GM19099 (cell line): ENCODE measurements around the gene ZNF384.
A peak's percentile ranks its signal among the peaks of the same experiment; 100 is the strongest.

Source experiments
- POLR2A ChIP-seq: IDR thresholded peaks from 3 replicates; pipeline ENCODE4 v1.6.1; 2011; ENCODE audit warnings: low read depth; ENCODE audit not compliant: insufficient read length; ENCODE audit errors: extremely low read depth

ZNF384 gene

DNA sequence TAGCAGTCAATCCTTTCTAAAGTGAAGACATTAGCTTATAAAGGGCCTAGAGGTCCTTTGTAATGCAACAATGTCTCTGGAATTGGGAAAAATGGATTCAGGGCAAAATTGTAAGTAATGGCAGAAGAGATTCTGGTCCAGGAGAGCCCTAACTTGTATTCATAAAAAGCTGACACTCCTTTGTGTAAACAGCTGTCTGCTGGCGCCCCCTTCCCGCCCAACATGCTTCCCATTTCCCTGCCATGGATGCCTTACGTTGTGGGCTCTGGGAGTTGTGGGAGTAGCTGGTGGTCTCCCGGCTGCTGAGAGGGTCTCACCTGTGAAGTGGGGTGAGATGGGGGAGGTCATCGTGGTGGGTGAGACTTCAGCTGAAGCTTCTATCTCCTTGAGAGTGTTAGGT is 44.3 kb downstream of the ZNF384 start:
- no peak for TF ChIP-seq POLR2A

- TF ChIP-seq POLR2A: no peak
These were observed 44.9 kb downstream of the ZNF384 start for GRCh38 chr12:6644257-6644596.

GRCh38 chr12:6643569-6644256 is 45.5 kb downstream of the ZNF384 start:
- TF ChIP-seq POLR2A: no peak

DNA sequence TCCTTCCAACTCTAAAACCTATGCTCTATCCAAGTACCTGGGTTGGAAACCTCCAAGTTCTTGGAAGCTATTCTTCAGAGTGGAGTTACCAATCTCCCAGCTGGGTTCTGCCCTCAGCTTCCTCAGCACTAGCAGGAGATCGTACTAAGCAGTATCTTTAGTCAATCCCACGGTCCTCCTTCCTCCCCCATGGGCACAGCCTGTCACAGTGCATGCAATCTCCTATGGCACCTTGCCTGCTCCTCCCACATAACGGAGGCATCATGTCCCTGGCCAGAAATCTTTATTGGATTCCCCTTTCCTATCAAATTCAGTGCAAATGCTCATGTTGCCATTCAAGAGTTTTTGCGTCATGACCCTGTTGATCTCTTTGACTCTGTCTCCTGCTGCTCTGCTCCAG is 48.0 kb downstream of the ZNF384 start:
- TF ChIP-seq POLR2A: no peak

- no peak for TF ChIP-seq POLR2A
These were observed 48.7 kb downstream of the ZNF384 start for GRCh38 chr12:6640497-6640896.

DNA sequence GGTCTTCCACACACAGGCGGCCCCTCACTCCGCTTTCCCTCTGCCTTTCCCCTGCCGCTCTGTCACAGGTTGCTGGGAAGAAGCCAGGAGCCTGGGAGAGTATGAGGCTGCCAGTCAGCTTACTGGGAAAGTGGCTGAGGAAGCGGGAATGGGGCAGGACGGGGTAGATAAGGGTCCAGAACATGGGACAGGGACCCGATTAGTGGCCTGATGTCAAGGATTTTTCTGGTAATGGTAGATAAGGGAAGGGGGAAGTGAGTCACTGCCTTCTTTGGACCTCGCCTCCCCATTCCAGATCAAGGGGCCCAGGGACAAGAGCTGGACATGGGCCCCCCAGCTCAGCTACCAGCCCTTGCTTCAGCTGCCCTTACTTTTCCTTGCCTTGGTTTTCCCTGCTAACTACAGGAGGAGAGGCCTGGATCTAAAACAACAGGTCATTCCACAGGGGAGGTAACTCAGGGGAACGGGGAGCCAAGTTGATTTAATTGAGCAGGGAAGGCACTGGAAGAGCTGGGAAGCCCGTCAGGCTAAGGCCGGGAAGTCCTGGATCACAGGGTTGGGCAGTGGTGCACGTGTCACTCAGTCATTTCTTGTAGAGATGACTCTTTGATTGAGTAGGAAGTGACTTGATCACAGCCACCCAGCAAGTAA is 49.9 kb downstream of the ZNF384 start:
- TF ChIP-seq POLR2A: no peak

- TF ChIP-seq POLR2A: no peak
These were observed 50.9 kb downstream of the ZNF384 start for GRCh38 chr12:6638305-6638704.

GRCh38 chr12:6635856-6636531 is 53.2 kb downstream of the ZNF384 start, which contains the start of gene LPAR5:
TSS of gene LPAR5 (minus strand) at chr12:6635959. CDS start at chr12:6621248, 14,711 bp downstream.
- TF ChIP-seq POLR2A: peak; percentile 63

GRCh38 chr12:6635375-6635855 is 53.8 kb downstream of the ZNF384 start:
- TF ChIP-seq POLR2A: no peak

DNA sequence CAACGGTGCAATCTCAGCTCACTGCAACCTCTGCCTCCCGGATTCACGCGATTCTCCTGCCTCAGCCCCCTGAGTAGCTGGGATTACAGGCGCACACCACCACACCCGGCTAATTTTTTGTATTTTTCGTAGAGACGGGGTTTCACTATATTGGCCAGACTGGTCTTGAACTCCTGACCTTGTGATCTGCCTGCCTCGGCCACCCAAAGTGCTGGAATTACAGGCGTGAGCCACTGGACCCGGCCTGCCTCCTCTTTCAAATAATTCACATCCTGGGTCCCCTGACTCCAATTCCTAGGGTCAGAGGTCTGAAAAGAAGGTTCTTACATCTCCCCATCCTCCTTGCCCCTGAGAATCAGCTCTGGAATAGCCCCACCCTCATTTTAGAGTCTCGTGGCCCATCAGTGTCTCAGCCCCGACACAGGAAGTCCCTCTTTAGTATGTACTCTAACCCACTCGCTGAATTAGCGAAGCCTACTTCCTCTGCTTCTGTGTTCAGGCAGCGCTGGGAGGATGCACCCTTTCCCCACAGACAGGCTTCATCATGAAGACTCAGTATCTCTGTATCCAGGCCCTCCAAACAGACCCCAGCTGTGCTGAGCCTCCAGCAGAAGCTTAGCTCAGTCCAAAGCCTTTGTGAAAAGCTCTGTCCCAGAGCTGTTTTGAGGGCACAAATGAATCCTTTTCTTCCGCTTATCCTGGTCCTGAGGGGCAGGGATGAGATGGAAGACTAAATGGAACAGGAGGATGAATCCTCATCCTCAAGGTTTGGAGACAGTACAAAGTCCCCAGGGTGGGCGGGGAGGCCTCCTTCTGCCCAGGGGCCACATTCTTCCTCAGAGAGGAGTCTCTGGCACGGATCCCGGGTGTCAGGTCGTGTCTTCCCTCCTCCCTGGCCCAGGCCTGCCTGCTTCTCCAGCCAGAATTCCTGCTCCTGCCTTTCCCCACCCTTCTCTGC is 56.9 kb downstream of the ZNF384 start:
- TF ChIP-seq POLR2A: peak; percentile 77

- peak; percentile 38 for TF ChIP-seq POLR2A
These were observed 57.6 kb downstream of the ZNF384 start for GRCh38 chr12:6631549-6631961.

DNA sequence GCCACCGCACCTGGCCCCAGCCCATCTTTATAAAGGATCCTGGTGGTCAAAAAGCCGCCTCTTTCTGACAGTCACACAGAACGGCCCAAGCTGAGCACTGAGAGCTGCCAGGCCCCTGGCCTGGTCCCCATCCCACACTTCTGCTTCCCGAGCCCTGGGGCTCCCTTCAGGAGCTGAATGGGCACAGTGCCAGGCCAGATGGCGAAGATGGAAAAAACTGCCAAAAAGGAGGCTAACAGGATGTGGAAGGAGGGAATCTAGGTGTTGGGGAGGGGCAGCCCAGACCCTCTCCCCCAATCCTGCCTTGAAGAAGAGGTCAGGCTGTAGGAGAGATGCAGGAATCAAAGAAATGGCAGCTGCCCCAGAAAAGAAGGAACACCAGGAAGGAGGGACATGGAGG is 58.4 kb downstream of the ZNF384 start:
- TF ChIP-seq POLR2A: no peak

- peak; percentile 29 for TF ChIP-seq POLR2A
These were observed 61.6 kb downstream of the ZNF384 start for GRCh38 chr12:6627616-6628015.

GRCh38 chr12:6626654-6627283 is 62.4 kb downstream of the ZNF384 start:
- no peak for TF ChIP-seq POLR2A
